H9 (cell line): ENCODE measurements around the gene TRPV4. TPM values are rescaled to one million over a fixed set of nuclear protein-coding genes. Genes with fewer than 3 reads are reported as not detected.

ENCODE experiments used
- DNase-seq: peaks from one replicate; pipeline ENCODE4 v3.0.0-alpha.2; 2017
- H2AFZ ChIP-seq: one replicate; pipeline ENCODE4 v1.6.1; 2013; ENCODE audit warnings: mild to moderate bottlenecking, low read length, control low read depth, moderate library complexity
- H2AK5ac ChIP-seq: 2 replicates; pipeline ENCODE4 v1.6.1; 2013; ENCODE audit warnings: low read length, control low read depth, mixed read lengths; ENCODE audit not compliant: insufficient read length
- H2BK120ac ChIP-seq: one replicate; pipeline ENCODE4 v1.6.1; 2013; ENCODE audit warnings: low read depth, mild to moderate bottlenecking, low read length, control low read depth, inconsistent platforms; ENCODE audit not compliant: poor library complexity, severe bottlenecking
- H2BK12ac ChIP-seq: 2 replicates; pipeline ENCODE4 v1.6.1; 2013; ENCODE audit warnings: low read length, control low read depth, mixed read lengths, low read depth; ENCODE audit not compliant: insufficient read length
- H2BK15ac ChIP-seq: 2 replicates; pipeline ENCODE4 v1.6.1; 2013; ENCODE audit warnings: low read depth, low read length, control low read depth
- H2BK20ac ChIP-seq: one replicate; pipeline ENCODE4 v1.6.1; 2013; ENCODE audit warnings: low read depth, mild to moderate bottlenecking, low read length, control low read depth, inconsistent platforms; ENCODE audit not compliant: poor library complexity, severe bottlenecking
- H2BK5ac ChIP-seq: 2 replicates; pipeline ENCODE4 v1.6.1; 2013; ENCODE audit warnings: low read length, control low read depth, mixed read lengths; ENCODE audit not compliant: insufficient read length
- H3K14ac ChIP-seq: 2 replicates; pipeline ENCODE4 v1.6.1; 2013; ENCODE audit warnings: low read length, control low read depth; ENCODE audit not compliant: insufficient read depth
- H3K18ac ChIP-seq: 2 replicates; pipeline ENCODE4 v1.6.1; 2013; ENCODE audit warnings: low read depth, mild to moderate bottlenecking, mixed read lengths, low read length, control low read depth; ENCODE audit not compliant: insufficient read length
- H3K23ac ChIP-seq: 2 replicates; pipeline ENCODE4 v1.6.1; 2013; ENCODE audit warnings: low read length, control low read depth, mixed read lengths, low read depth; ENCODE audit not compliant: insufficient read length
- H3K23me2 ChIP-seq: 2 replicates; pipeline ENCODE4 v1.6.1; 2013; ENCODE audit warnings: low read depth, mild to moderate bottlenecking, mixed read lengths, low read length, control low read depth; ENCODE audit not compliant: insufficient read length, poor library complexity, severe bottlenecking
- H3K27ac ChIP-seq: 2 replicates; pipeline ENCODE4 v1.5.1; 2013; ENCODE audit warnings: low read length, control low read depth, mixed read lengths, low read depth; ENCODE audit not compliant: insufficient read length
- H3K27me3 ChIP-seq: 2 replicates; pipeline ENCODE4 v1.6.1; 2013; ENCODE audit warnings: low read length, control low read depth, inconsistent platforms; ENCODE audit not compliant: insufficient read depth
- H3K4ac ChIP-seq: 2 replicates; pipeline ENCODE4 v1.6.1; 2013; ENCODE audit warnings: low read depth, mild to moderate bottlenecking, control low read depth, inconsistent platforms, low read length, moderate library complexity
- H3K4me1 ChIP-seq: 2 replicates; pipeline ENCODE4 v1.6.1; 2013; ENCODE audit warnings: low read length, control low read depth, inconsistent platforms; ENCODE audit not compliant: insufficient read depth
- H3K4me2 ChIP-seq: 2 replicates; pipeline ENCODE4 v1.6.1; 2013; ENCODE audit warnings: low read length, control low read depth, mixed read lengths; ENCODE audit not compliant: insufficient read length, insufficient read depth
- H3K56ac ChIP-seq: 2 replicates; pipeline ENCODE4 v1.6.1; 2013; ENCODE audit warnings: low read depth, mild to moderate bottlenecking, mixed read lengths, low read length, control low read depth; ENCODE audit not compliant: insufficient read length
- H3K79me1 ChIP-seq: 2 replicates; pipeline ENCODE4 v1.6.1; 2013; ENCODE audit warnings: low read depth, mild to moderate bottlenecking, moderate library complexity, low read length, control low read depth, inconsistent platforms; ENCODE audit not compliant: insufficient read depth, poor library complexity, severe bottlenecking
- H3K79me2 ChIP-seq: 2 replicates; pipeline ENCODE4 v1.6.1; 2013; ENCODE audit warnings: low read length, control low read depth, inconsistent platforms; ENCODE audit not compliant: insufficient read depth
- H3K9ac ChIP-seq: 2 replicates; pipeline ENCODE4 v1.6.1; 2013; ENCODE audit warnings: low read length, control low read depth, mixed read lengths; ENCODE audit not compliant: insufficient read length; ENCODE audit errors: extremely low read depth
- H3K9me3 ChIP-seq: one replicate; pipeline ENCODE4 v1.6.1; 2013; ENCODE audit warnings: low read depth, low read length, inconsistent platforms; ENCODE audit not compliant: control insufficient read depth
- H3T11ph ChIP-seq: one replicate; pipeline ENCODE4 v1.6.1; 2013; ENCODE audit warnings: mild to moderate bottlenecking, low read length, control low read depth, inconsistent platforms
- H4K20me1 ChIP-seq: one replicate; pipeline ENCODE4 v1.6.1; 2013; ENCODE audit not compliant: control insufficient read depth, insufficient read length, insufficient read depth
- H4K5ac ChIP-seq: 2 replicates; pipeline ENCODE4 v1.6.1; 2013; ENCODE audit warnings: low read depth, mild to moderate bottlenecking, mixed read lengths, low read length, control low read depth; ENCODE audit not compliant: insufficient read length
- H4K8ac ChIP-seq: replicated peaks from 2 replicates; pipeline ENCODE4 v1.6.1; 2013; ENCODE audit warnings: low read length, control low read depth, mixed read lengths, low read depth; ENCODE audit not compliant: insufficient read length
- H4K91ac ChIP-seq: 2 replicates; pipeline ENCODE4 v1.6.1; 2013; ENCODE audit warnings: low read depth, mild to moderate bottlenecking, moderate library complexity, mixed read lengths, low read length, control low read depth; ENCODE audit not compliant: insufficient read length
- H3K27ac Mint-ChIP-seq, 3 experiments: 2 replicates in 2 of 3; 3 replicates in 1 of 3; pipeline ENCODE4 v1.8.0; 2020 to 2021; ENCODE audit warnings: mixed read lengths in 3 of 3, mild to moderate bottlenecking in 1 of 3, moderate library complexity in 1 of 3
- H3K27me3 Mint-ChIP-seq: 2 replicates; pipeline ENCODE4 v1.8.0; 2021; ENCODE audit warnings: low read depth, mild to moderate bottlenecking, moderate library complexity, mixed read lengths
- H3K36me3 Mint-ChIP-seq, 3 experiments: 2 replicates in 2 of 3; 3 replicates in 1 of 3; pipeline ENCODE4 v1.8.0; 2020 to 2021; ENCODE audit warnings: low read depth in 3 of 3, mixed read lengths in 3 of 3; ENCODE audit not compliant: insufficient read depth in 1 of 3
- H3K4me1 Mint-ChIP-seq, 2 experiments: 2 replicates each; pipeline ENCODE4 v1.8.0; 2020; ENCODE audit warnings: mixed read lengths in 2 of 2
- H3K4me3 Mint-ChIP-seq, 2 experiments: 2 replicates in 1 of 2; 3 replicates in 1 of 2; pipeline ENCODE4 v1.8.0; 2020 to 2021; ENCODE audit warnings: mild to moderate bottlenecking in 2 of 2, mixed read lengths in 2 of 2, moderate library complexity in 1 of 2
- H3K9me3 Mint-ChIP-seq, 2 experiments: 2 replicates in 1 of 2; 3 replicates in 1 of 2; pipeline ENCODE4 v1.8.0; 2020; ENCODE audit warnings: mild to moderate bottlenecking in 2 of 2, mixed read lengths in 2 of 2, moderate library complexity in 1 of 2
- CTCF ChIP-seq: fragments of 200-600 bp; sonication (generic); conservative IDR thresholded peaks from 3 replicates; pipeline ENCODE4 v1.8.0; 2021; ENCODE audit warnings: antibody characterized with exemption, mild to moderate bottlenecking
- WGBS: extraction: QIAGEN DNeasy Blood & Tissue Kit; methylation state at CpG from one replicate; pipeline ENCODE4 v1.1.7; 2013; ENCODE audit warnings: missing lambda C conversion rate, low lambda C conversion rate, mixed read lengths; ENCODE audit not compliant: insufficient read length; ENCODE audit errors: extremely low coverage; 5-methylcytosine and 5-hydroxymethylcytosine counted together
- total RNA-seq: library from RNA; stranded (reverse); gene quantifications from 2 replicates; pipeline ENCODE4 v1.2.1, GENCODE V29; 2021

TRPV4 gene
- total RNA-seq, 1 experiment from 2014 or later, result 4.9 TPM

- Histone ChIP-seq H3K4me2 (no peak overlapping the region), H2AFZ (no peak overlapping the region), H3K79me1 (no peaks in the 10 kb centered on the region), H3K4me1 (no peaks in the 10 kb centered on the region), H2BK20ac (no peak overlapping the region), H3K9me3 (no peaks in the 10 kb centered on the region), H4K91ac (no peak overlapping the region), H3K27ac (no peak overlapping the region), H4K20me1 (no peaks in the 10 kb centered on the region), H3K56ac (no peak overlapping the region), H3K27me3 (no peaks in the 10 kb centered on the region), H3K4ac (no peak overlapping the region), H2BK15ac (no peak overlapping the region), H3K23me2 (no peaks in the 10 kb centered on the region), H2BK12ac (no peak overlapping the region), H3K79me2 (no peaks in the 10 kb centered on the region), H2BK5ac (no peak overlapping the region), H3K23ac (no peak overlapping the region), H4K5ac (no peak overlapping the region), H3K9ac (no peak overlapping the region), H3T11ph (no peak overlapping the region), H2BK120ac (no peak overlapping the region), H4K8ac (no peak overlapping the region), H2AK5ac (no peak overlapping the region), H3K18ac (no peak overlapping the region), H3K14ac (no peak overlapping the region)
- no peak for TF ChIP-seq CTCF
- Mint-ChIP-seq H3K36me3 (peaks cover 0 to 2% (median 0%) of the 10 kb centered on the region in 3 experiments; a peak in 2 of 7 replicates), H3K27ac (no peak overlapping the region), H3K4me3 (no peak overlapping the region), H3K27me3 (no peaks in the 10 kb centered on the region), H3K9me3 (no peaks in the 10 kb centered on the region), H3K4me1 (peaks cover 6 to 7% of the 10 kb centered on the region in 2 experiments; a peak in 3 of 4 replicates)
- DNase-seq, result no peak
- WGBS, result no CpG with 5 or more reads among the region's 12 CpGs
These were observed 25.1 kb downstream of the TRPV4 start for GRCh38 chr12:109807954-109808643.
